UCSD-AML1 (cell line): Measurements from ENCODE around the gene ITGA6.
A peak's percentile ranks its signal among the peaks of the same experiment; 100 is the strongest.

Experiments
- DNase-seq: peaks from one replicate; lab custom pipeline; 2025; ENCODE audit not compliant: unreplicated experiment; lab: John Stamatoyannopoulos, UW

Gene ITGA6

GRCh38 chr2:172415865-172416183 is 11.6 kb upstream of the ITGA6 start:
- DNase-seq, result no peak

DNA sequence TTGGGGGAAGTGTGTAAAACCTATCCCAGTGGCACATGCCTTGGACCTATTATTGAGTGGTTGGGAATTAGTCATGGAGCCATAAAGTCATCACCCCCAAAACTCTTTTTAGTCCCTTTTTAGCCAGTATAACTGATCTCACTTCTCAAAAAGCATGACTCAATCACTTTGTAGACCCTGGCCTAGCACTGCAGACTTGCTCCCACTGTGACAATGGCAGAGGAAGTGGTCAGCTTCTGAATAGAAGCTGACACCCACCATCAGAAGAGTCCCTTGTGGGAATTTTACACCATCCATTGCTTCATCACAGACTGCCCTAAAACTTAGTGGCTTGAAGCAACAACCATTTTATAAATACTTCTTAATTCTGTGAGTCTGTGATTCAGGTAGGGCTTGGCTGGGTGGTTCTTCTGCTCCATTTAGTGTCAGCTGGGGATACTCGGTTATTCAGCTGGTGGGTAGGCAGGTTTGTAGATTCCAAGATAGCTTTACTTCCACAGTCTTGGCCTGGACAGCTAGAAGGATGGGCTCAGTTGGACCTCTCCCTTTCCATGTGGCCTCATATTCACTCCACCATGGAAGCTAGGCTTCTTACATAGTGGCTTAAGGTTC is 10.8 kb upstream of the ITGA6 start:
- DNase-seq, result no peak

DNA sequence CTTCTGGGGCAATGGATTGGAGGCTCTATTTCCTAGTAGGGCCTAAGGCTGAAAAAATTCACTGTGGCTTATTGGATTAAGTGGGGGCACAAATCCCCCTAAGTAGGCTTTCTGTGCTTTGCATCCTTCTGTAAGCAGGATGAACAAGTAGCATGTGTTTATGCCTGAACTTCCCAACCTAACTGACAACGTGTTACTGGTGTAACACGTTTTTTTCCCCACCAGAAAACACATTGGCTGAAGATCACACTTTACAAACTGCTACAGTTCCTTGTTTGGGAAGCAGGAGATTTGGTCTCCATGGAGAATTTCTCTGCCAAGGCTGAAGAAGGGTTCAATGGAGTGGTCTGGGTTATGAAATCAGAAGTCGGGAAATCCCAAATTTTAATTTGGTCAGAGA is 7.2 kb upstream of the ITGA6 start:
- DNase-seq, result no peak

GRCh38 chr2:172423160-172423559 is 4.2 kb upstream of the ITGA6 start:
- no peak for DNase-seq

GRCh38 chr2:172425336-172425735 is 2.0 kb upstream of the ITGA6 start:
- no peak for DNase-seq

- no peak for DNase-seq
These were observed 641 bp upstream of the ITGA6 start for GRCh38 chr2:172426635-172427255.

DNA sequence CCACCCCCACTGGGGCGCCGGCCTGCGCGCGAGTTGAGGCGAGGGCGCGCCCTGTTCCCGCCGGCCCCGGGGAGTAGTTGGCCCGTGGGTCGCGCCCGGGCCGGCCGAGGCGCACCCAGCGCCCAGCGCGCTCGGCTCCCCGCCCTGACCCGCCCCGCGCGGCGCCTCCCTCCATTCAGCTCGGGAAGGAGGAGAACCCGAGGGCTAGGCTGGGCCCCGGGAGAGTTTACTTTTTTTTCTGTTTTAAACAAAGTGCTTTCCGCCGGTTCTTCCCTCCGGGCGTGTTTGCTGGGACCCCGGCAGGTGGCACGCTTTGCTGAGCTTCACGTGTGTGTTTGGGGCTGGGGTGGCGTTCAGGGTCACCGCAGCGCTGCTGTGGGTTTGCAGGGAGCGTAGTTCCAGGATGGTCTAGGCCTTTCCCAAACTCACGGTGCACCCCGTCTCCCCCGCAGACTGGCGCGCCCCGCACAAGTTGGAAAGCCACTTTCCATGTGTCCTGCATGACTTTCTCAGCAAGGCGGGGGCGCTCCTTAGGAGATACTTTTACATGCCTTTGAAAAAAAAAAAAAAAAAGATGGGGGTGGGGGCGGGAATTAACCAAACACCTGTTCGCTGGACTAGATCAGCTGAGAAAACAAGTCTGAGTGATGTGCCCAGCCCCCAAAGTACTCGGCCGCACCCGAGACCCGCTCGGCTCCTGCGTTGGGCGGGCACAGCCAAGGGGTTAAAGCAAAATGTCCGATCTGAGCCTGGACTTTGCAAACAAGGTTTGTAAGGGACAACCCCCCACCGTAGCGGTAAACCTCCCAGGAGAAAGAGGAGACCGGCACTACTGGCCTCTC is 825 bp downstream of the ITGA6 start:
- DNase-seq, result peak; percentile 57

DNA sequence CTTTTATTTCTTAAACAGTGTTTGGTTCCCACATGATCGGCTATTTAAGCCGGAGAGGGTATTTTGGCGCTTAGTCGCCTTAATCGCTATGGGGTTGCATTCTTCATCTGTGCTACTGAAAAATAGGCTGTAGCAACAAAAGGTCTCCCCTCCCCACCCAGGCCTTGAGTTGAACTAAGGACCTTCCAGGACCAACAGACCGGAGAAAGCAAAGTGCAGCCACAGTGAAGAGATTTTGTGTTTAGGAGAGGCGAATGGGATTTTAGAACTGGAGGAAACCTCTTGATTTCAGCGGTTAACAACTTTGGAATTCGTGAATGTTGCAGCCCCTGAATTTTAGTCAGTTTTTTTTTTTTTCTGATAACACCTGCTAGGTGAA is 1.4 kb downstream of the ITGA6 start:
- no peak for DNase-seq

- DNase-seq, result no peak
These were observed 2.0 kb downstream of the ITGA6 start for GRCh38 chr2:172429301-172429968.

DNA sequence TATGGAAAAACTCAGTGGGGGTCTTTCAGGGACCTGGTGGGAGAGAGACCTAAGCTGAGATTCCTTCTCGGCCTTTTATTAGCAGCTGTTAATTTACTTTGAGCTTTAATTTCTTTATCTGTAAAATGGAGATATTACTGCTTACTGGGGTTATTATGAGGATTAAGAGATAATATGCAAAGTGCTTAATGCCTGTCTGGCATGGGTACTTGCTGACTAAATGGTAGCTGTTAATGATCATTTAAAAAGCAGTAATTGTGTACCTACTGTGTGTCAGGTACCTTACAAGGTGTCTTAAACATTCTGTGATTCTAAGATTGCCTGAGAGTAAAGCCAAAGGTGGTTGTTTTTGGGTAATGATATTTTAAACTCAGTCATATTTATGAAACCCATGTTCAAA is 2.6 kb downstream of the ITGA6 start:
- no peak for DNase-seq

DNA sequence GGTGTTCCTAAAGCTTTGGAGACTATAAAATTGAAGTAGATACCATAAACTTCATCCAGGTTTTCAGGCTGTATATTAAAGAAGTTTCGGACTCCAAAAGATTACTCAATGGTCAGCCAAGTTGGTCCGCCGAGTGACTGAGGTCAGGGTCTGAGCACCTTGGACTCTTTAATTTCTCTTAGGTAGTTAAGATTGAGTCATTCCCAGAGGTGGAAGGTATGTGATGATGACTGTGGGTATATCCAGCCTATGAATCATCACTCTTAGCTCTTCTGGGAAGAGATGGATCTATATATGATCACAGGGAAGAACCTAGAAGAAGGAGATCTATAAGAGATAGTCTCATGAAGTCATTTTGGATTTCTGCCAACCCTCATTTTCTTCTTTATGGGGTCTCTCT is 3.3 kb downstream of the ITGA6 start:
- DNase-seq, result no peak

DNA sequence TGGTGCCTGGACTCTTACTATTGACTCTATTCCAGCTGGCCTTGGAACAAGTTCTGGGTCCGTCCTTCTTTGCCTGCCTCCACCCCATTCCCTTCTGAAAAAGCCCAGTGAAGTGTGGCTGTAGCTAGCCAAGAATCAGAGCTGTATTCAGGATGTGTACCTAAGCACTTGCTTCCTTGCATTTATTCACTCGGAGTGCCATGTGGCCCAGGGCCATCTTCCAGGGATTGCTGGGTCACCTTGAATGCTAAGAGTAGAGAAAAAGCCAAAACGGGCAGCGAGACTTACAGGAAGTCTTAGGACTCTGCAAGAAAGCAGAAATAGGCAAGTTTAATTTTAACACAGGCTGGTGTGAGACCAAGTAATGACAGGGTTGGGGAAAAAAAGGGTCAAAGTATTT is 4.1 kb downstream of the ITGA6 start:
- DNase-seq, result no peak

- no peak for DNase-seq
These were observed 4.6 kb downstream of the ITGA6 start for GRCh38 chr2:172431993-172432392.

DNA sequence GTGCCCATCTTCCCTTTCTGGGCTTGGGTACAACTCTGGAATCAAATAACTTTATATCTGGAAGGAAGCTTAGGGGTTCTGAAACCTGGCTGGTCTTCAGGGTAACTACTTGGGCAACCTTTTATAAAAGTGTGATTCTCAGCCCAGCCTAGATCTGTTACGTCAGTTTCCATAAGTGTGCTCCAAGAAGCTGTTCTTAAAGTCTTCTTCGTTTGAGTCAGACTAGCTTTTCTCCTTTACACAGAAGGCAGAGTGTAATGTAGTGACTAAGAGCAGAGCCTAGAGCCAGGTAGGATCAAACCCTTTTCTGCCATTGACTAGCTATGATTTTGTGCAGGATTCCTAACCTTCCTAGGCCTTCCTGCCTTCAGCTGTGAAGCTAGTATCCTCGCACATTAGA is 5.8 kb downstream of the ITGA6 start:
- no peak for DNase-seq

DNA sequence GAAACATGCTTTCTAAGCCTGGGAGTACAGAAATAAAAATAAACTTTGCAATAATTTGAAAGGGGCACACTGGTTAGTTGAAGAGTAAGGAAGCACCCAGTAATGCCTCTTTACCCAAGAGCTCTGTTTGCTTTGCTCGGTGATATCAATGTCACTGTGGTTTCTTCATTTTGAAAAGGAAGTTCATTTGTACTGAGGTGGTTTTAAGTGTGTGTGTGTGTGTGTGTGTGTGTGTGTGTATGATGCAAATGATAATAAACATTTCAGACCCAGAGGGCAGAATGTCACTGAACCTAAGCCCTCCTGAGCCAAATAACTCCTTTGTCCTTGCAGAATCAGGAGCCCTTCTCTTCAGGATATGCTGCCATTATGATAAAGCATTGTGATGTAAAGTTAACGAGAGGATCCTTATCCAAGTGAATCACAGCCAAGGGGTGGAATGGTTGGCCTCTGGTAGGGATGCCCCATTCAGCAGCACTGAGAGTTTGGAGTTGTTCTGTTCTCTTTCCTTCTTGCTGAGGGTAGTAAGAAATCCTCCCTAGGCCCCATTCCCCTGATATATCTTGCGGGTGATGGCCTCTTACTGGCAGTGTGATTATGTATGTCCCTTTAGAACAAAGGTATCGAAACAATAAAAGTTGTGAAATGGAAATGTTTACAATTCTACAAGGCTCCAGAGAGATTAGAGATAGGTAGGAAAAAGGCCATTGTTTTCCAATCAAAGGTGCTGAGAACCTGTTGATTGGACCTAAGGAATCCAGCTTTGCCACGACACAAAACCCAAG is 7.6 kb downstream of the ITGA6 start:
- no peak for DNase-seq

- no peak for DNase-seq
These were observed 8.2 kb downstream of the ITGA6 start for GRCh38 chr2:172435606-172435911.

DNA sequence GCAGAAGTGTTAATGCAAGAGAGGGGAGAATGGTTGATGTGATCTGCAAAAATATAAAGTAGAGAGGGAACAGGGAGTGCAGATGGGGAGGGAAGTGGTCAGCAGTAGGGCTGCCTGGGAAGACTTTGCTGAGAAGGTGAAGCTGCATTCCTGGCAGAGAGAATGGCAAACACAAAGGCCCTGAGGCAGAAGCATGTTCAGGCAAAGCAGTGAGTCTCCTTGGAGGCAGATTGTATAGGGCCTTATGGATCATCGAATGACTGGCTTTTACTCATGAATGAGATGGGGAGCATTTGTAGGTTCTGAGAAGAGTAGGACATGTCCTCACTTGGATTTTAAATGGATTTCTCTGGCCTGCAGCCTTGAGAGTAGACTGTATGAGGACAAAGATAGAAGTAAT is 9.5 kb downstream of the ITGA6 start:
- DNase-seq, result no peak

DNA sequence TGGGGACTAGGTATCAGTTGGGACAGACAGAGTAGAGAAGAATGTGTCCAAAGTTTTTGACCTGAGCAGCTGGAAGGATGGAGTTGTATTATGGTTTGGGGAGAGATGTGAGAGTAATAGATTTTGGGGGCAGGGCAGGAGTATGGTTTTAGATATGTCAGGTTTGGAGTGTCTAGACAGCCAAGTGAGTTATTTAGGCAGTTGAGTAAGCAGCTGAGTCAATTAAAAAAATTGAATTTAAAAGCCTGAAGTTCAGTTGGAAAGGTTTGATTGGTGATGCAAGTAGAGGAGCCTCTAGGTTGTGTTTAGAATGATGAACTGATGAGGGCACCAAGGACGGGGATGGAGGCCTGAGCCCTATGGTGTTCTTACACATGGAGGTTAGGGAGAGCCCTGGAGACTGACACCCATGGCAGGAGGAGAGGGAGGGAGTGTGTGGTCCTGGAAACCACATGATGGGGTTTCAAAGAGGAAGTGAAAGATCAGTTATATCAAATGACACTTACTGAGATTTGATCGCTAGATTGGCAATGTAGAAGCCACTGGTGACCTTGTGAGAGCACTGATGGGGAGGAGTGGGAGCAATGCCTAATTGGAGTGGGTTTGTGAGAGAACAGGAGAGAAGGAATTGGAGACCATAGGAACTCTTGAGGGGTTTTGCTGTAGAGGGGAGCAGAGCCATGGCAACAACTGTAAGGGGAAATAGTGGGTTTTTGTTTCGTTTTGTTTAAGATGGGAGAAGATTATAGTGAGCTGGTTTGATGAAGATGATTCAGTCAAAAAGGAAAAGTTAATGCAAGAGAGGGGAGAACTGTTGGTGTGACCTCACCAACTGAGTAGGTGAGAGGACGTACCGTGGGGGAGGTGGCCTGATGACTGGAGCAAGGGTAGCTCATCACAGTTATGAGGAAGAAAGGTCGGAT is 10.3 kb downstream of the ITGA6 start:
- peak; percentile 20 for DNase-seq

DNA sequence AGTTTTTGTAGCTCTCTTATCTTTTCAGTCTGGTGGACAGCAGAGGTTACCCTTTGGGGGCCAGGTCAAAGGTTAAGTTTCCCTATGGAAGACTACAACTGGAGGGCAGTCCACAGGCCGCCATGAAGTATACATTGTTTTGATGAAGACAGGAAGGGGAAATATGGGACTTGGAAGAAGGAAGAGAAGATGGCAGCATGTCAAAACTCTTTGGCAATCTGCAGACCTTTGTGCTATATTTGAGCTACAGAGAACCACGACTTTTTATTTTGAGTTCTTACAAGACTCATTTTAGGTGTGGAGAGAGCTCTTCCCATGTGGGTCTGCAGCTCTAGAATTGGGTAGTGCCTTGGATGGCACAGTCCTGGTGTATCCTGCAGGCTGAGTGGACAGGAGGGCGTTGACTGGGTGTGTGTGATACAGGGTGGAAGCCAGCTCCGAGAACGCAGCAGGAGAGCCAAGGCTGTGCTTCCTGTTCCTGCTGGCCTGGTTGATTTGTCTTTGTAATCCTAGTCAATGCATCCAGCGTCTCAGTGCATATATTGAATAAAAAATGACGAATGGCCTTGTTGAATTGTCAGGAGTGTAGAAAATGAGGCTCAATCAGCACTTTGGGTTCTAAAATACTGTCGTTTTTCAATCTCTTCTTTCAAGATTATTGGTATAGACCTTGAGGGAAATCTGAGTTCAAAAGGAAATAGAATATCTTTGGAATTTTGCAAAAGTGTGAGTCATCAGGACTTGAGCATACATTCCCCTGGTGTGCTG is 11.5 kb downstream of the ITGA6 start:
- DNase-seq, result no peak

DNA sequence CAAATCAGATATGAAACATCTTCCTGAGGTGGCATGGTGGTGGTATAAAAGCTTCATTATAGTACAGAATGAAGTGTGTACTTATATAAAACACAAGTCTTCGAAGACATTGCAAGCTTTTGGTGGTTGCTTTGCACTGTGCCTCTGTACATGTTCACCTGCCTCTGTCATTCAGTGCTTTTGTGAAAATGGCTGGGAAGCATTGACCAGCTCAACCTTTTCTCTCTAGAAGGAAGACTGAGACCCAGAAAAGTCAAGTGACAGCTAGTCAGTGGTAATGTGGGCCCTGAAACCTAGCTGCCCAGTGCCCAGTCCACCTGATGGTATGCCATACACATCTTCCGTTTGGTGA is 12.1 kb downstream of the ITGA6 start:
- no peak for DNase-seq
